Esophagus squamous epithelium (tissue), 4 donors: ENCODE data around the gene ADARB2.

Source experiments
- POLR2A ChIP-seq, 4 donors: fragments of 450-650 bp; IDR thresholded peaks; one replicate each; pipeline ENCODE4 v1.6.1; 2017; ENCODE audit warnings: antibody characterized with exemption in 4 of 4, mild to moderate bottlenecking in 4 of 4, moderate library complexity in 3 of 4
- TF ChIP-seq, protein P1 (sequence below), 6 experiments: fragments of 450-650 bp in 4 of 6; fragments of 200-600 bp in 2 of 6; sonication (generic) in 2 of 6; IDR thresholded peaks; one replicate each; pipeline ENCODE4 v1.5.1; 2016 to 2019; ENCODE audit warnings: antibody characterized with exemption in 6 of 6, mild to moderate bottlenecking in 4 of 6, moderate library complexity in 4 of 6

DNA sequence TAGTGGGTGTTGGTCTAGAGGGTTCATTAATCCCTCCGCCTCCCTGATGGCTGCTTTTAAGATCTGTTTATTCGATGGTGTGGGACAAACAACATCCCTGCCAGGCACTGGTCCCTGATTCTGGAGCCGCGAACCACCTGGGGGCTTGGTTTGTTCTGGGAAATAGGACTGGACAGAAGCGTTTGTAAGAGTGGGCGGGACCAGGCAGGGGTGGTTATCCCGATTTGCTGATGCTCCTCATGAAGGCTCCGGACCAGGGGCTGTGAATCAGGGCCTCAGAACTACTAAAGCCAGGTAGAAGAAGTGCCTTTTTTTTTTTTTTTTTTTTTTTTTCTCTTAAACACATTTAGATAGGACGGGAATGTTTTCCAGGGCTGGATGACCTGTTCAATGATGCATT lies 407.7 kb downstream of the ADARB2 start:
- TF ChIP-seq, protein P1, sequence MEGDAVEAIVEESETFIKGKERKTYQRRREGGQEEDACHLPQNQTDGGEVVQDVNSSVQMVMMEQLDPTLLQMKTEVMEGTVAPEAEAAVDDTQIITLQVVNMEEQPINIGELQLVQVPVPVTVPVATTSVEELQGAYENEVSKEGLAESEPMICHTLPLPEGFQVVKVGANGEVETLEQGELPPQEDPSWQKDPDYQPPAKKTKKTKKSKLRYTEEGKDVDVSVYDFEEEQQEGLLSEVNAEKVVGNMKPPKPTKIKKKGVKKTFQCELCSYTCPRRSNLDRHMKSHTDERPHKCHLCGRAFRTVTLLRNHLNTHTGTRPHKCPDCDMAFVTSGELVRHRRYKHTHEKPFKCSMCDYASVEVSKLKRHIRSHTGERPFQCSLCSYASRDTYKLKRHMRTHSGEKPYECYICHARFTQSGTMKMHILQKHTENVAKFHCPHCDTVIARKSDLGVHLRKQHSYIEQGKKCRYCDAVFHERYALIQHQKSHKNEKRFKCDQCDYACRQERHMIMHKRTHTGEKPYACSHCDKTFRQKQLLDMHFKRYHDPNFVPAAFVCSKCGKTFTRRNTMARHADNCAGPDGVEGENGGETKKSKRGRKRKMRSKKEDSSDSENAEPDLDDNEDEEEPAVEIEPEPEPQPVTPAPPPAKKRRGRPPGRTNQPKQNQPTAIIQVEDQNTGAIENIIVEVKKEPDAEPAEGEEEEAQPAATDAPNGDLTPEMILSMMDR (IDR thresholded peaks at IDR 0.05), result no peak
- TF ChIP-seq POLR2A (IDR thresholded peaks at IDR 0.05), result no peak
